Left lung (tissue), 10 donors: ENCODE measurements around the gene COL4A2. TPM values are rescaled to one million over a fixed set of nuclear protein-coding genes. Genes with fewer than 3 reads are reported as not detected.

Experiments
- ATAC-seq: fragments of 200-7000 bp; cut with Tn5 transposase; one replicate; pipeline ENCODE4 v1.9.1; 2020; ENCODE audit warnings: moderate library complexity
- DNase-seq, 4 donors: peaks; one replicate each; pipeline ENCODE4 v3.0.0-alpha.2; 2013 to 2020
- H3K27ac ChIP-seq, 2 donors: fragments of 200-600 bp; sonication (generic) in 1 of 2; one replicate each; pipeline versions ENCODE4 v1.5.0 to v1.8.0; 2020 to 2021
- H3K27me3 ChIP-seq, 2 donors: fragments of 200-600 bp; sonication (generic) in 1 of 2; one replicate each; pipeline versions ENCODE4 v1.5.0 to v1.8.0; 2020 to 2021
- H3K36me3 ChIP-seq, 2 donors: fragments of 200-600 bp; sonication (generic) in 1 of 2; one replicate each; pipeline versions ENCODE4 v1.5.0 to v1.8.0; 2020 to 2021
- H3K4me1 ChIP-seq, 2 donors: fragments of 200-600 bp; one replicate each; pipeline ENCODE4 v1.8.0; 2021
- H3K4me3 ChIP-seq, 2 donors: fragments of 200-600 bp; sonication (generic) in 1 of 2; one replicate each; pipeline versions ENCODE4 v1.5.0 to v1.8.0; 2020 to 2021; ENCODE audit warnings: mild to moderate bottlenecking in 1 of 2
- H3K9me3 ChIP-seq, 2 donors: fragments of 200-600 bp; sonication (generic) in 1 of 2; one replicate each; pipeline versions ENCODE4 v1.5.0 to v1.8.0; 2020 to 2021
- CTCF ChIP-seq, 2 donors: fragments of 200-600 bp; sonication (generic) in 1 of 2; IDR thresholded peaks; one replicate each; pipeline versions ENCODE4 v1.5.0 to v1.8.0; 2021; ENCODE audit warnings: antibody characterized with exemption in 2 of 2
- intact Hi-C, 2 donors: fragments of 100-400 bp; cut with DNase I; formaldehyde crosslinking; loops; one replicate each; pipeline versions ENCODE4 v1.11.2 to v1.14.2; 2022
- polyA plus RNA-seq, 6 donors: library from polyadenylated mRNA; unstranded; fragments of 120-200 nt; gene quantifications; one replicate each; pipeline ENCODE4 v1.2.1, GENCODE V29; 2013; ENCODE audit not compliant: insufficient read length in 6 of 6
- total RNA-seq, 2 donors: library from RNA; stranded (reverse); fragmentation: NEBNext Ultra II Directional; extraction: Animal tissue kit (Norgen Biotek cat#: 25700); gene quantifications; one replicate each; pipeline ENCODE4 v1.2.1, GENCODE V29; 2021
- donor health status: DM: no; HTN: yes; CAD: no.
- donor health status: DM: no; HTN: no; CAD: no.

The COL4A2 gene
- total and polyA plus RNA-seq, 8 donors: 307 to 638 (median 395) TPM

- ATAC-seq: no peak
- no peak overlapping the region for H3K27ac ChIP-seq
- no peaks in the 10 kb centered on the region for H3K27me3 ChIP-seq
- H3K9me3 ChIP-seq: no peaks in the 10 kb centered on the region
- intact Hi-C loops: no loop called here
- peaks cover 3 to 15% of the 10 kb centered on the region in 2 donors for H3K4me1 ChIP-seq
- no peak overlapping the region for H3K4me3 ChIP-seq
- DNase-seq: no peak
- TF ChIP-seq CTCF (IDR thresholded peaks at IDR 0.05): no peak
- H3K36me3 ChIP-seq: no peaks in the 10 kb centered on the region
These were observed 32.4 kb upstream of the COL4A2 start for GRCh38 chr13:110274687-110275086.

- ATAC-seq: no peak
- no peak for TF ChIP-seq CTCF (IDR thresholded peaks at IDR 0.05)
These were observed 31.0 kb upstream of the COL4A2 start for GRCh38 chr13:110275931-110276552.

GRCh38 chr13:110276553-110276950 is 30.5 kb upstream of the COL4A2 start:
- intact Hi-C loops: no loop called here
- no peak for DNase-seq
- Histone ChIP-seq H3K4me3 (no peak overlapping the region), H3K9me3 (no peaks in the 10 kb centered on the region), H3K4me1 (peaks cover 3 to 15% of the 10 kb centered on the region in 2 donors), H3K27ac (no peak overlapping the region), H3K27me3 (no peaks in the 10 kb centered on the region), H3K36me3 (no peaks in the 10 kb centered on the region)
- no peak for TF ChIP-seq CTCF (IDR thresholded peaks at IDR 0.05)
- no peak for ATAC-seq

More at GRCh38 chr13:110275931-110276552, 31.0 kb upstream of the COL4A2 start:
- no peaks in the 10 kb centered on the region for H3K36me3 ChIP-seq
- intact Hi-C loops: no loop called here
- H3K27ac ChIP-seq: no peak overlapping the region
- H3K4me3 ChIP-seq: no peak overlapping the region
- H3K27me3 ChIP-seq: no peaks in the 10 kb centered on the region
- no peak for DNase-seq
- peaks cover 3 to 15% of the 10 kb centered on the region in 2 donors for H3K4me1 ChIP-seq
- H3K9me3 ChIP-seq: no peaks in the 10 kb centered on the region

- H3K4me1 ChIP-seq: peaks cover 3 to 15% of the 10 kb centered on the region in 2 donors
- intact Hi-C loops: no loop called here
- no peaks in the 10 kb centered on the region for H3K36me3 ChIP-seq
- no peaks in the 10 kb centered on the region for H3K27me3 ChIP-seq
- no peak overlapping the region for H3K4me3 ChIP-seq
- no peak for DNase-seq
- H3K9me3 ChIP-seq: no peaks in the 10 kb centered on the region
- H3K27ac ChIP-seq: no peak overlapping the region
- TF ChIP-seq CTCF (IDR thresholded peaks at IDR 0.05): no peak
- no peak for ATAC-seq
These were observed 29.6 kb upstream of the COL4A2 start for GRCh38 chr13:110277357-110277975.

GRCh38 chr13:110278859-110279258 is 28.2 kb upstream of the COL4A2 start:
- Histone ChIP-seq H3K27ac (no peak overlapping the region), H3K9me3 (no peaks in the 10 kb centered on the region), H3K36me3 (no peaks in the 10 kb centered on the region), H3K27me3 (no peaks in the 10 kb centered on the region), H3K4me3 (no peak overlapping the region), H3K4me1 (peaks cover 3 to 13% of the 10 kb centered on the region in 2 donors)
- no peak for ATAC-seq
- DNase-seq: no peak
- no peak for TF ChIP-seq CTCF (IDR thresholded peaks at IDR 0.05)
- intact Hi-C loops: no loop called here
